ENCODE data around the gene ZNF618.

Gene ZNF618

DNA sequence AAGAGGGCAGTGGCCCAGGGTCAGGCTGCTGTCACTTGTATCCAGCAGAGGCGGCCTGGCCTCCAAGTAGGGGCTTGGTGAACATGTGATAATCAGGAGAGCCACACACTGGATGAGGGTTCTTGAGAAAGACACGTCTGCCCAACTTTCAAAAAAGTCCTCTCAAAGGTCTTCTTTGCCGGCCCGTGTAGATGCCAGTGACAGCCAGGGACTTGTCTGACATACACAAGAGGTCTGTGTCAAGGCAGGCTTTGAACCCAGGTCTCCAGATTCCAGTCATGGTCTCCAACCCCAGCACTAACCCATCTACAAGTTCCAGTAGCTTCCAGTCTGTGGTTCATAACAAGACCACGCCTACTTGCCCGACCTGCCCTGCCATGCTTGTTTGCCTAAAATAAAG is 209.9 kb downstream of the ZNF618 start:
- no peak for FAIRE-seq
- TF ChIP-seq, protein P1, sequence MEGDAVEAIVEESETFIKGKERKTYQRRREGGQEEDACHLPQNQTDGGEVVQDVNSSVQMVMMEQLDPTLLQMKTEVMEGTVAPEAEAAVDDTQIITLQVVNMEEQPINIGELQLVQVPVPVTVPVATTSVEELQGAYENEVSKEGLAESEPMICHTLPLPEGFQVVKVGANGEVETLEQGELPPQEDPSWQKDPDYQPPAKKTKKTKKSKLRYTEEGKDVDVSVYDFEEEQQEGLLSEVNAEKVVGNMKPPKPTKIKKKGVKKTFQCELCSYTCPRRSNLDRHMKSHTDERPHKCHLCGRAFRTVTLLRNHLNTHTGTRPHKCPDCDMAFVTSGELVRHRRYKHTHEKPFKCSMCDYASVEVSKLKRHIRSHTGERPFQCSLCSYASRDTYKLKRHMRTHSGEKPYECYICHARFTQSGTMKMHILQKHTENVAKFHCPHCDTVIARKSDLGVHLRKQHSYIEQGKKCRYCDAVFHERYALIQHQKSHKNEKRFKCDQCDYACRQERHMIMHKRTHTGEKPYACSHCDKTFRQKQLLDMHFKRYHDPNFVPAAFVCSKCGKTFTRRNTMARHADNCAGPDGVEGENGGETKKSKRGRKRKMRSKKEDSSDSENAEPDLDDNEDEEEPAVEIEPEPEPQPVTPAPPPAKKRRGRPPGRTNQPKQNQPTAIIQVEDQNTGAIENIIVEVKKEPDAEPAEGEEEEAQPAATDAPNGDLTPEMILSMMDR (IDR thresholded peaks at IDR 0.05; ENCODE audit: insufficient read depth, missing control alignments), result no peak
- DNase-seq (ENCODE audit: insufficient read length, low spot score), result no peak

DNA sequence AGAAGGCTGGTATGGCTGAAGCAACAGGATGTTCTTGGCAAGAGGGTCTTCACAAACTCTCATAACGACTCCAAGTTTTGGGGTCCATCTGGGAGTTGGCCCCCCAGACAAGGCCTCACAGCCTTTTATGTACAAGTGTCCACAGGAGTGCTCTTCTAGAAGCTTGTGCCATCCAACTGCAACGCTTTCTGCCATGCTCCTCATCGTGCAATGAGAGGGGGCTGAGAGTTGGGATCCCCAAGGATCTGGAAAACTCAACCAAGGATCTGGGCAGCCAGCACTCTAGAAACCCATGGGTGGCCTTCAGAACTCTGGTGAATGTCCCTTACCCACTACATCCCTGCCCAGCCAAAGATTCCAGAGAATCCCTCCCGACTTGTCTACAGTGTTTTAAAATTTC is 210.5 kb downstream of the ZNF618 start:
- DNase-seq (ENCODE audit: insufficient read length, low spot score) (no peak), FAIRE-seq (no peak)
- TF ChIP-seq, protein P1 (IDR thresholded peaks at IDR 0.05; ENCODE audit: insufficient read depth, missing control alignments), result no peak

DNA sequence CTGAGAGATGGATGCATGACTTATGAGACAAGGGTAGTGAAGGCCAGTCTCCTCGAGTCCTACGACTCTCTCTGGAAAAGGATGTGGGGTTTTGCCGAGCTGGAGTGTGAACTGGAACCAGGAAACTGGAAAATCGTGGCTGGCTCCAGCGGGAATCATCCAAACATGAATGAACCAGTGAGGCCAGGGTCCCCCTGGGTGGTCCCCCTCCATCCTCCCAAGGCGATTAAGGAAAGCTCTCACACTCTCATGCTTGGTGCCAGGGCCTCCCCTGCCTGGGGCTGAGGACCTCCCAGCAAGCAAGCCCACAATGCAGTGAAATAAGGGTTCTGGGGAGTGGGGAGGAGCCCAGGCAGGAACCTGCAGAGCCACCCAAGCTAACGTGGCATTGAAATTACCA is 211.6 kb downstream of the ZNF618 start:
- no peak for DNase-seq (ENCODE audit: insufficient read length, low spot score)
- FAIRE-seq, result no peak
- TF ChIP-seq, protein P1 (IDR thresholded peaks at IDR 0.05; ENCODE audit: insufficient read depth, missing control alignments), result no peak

DNA sequence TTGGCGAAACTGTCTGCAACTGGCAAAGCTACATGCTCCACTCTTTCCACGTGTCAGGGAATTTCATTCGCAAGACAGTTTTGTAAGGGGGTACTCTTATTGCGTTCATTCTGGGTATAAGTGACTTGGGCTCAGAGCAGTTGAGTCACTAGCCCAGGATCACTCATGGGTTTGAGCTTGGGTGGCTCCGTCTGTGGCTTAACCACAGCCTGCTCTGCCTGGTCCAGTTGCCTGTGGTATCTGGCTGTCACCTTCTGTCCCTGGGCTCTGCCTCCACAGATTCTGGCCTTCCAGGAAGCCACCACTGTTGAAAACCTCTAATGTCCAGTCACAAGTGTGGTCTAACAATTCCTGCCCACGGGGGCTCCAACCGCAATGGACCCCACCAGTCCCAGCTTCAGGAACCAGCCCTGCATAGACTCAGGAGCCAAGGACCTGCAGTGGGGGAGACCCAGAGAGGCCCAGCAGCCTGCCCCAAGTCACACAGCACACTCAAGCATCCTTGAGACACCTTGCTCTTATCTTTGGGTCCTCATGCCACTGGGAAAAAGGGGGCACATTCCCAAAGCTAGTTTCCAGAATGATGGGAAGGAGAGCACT is 212.6 kb downstream of the ZNF618 start:
- DNase-seq (ENCODE audit: insufficient read length, low spot score), result no peak
- no peak for FAIRE-seq
- TF ChIP-seq, protein P1 (IDR thresholded peaks at IDR 0.05; ENCODE audit: insufficient read depth, missing control alignments), result no peak

DNA sequence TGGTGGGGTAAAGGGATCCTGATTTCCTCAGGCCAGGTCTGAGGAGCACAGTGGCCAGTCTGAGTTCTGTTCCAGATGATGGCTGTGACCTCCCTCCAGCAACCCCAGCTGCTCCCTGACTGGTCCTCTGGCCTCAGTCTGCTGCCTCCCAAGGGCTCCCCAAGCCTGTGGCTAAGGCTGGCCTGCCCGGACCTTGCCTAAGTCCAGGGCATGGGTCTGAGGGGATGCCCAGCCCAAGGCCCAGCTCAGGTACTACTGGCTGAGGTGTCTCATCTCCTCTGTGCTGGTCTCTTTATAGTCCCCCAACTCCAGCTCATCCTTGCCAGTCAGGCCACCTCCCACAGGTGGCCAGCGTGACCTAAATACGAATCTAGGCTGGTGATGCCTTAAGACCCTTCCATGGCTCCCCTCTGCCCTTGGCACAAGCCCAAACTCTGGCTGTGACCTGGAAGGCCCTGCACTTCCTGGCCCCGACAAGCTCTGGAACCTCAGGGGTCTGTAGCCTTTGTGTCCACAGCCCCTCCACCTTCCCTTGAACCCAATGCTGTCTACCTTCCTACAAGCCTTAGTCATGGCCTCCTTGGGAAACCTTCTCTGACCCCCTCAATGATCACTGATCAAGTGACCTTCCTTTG is 213.2 kb downstream of the ZNF618 start:
- FAIRE-seq, result no peak
- DNase-seq (ENCODE audit: insufficient read length, low spot score), result no peak
- TF ChIP-seq, protein P1 (IDR thresholded peaks at IDR 0.05; ENCODE audit: insufficient read depth, missing control alignments), result no peak

DNA sequence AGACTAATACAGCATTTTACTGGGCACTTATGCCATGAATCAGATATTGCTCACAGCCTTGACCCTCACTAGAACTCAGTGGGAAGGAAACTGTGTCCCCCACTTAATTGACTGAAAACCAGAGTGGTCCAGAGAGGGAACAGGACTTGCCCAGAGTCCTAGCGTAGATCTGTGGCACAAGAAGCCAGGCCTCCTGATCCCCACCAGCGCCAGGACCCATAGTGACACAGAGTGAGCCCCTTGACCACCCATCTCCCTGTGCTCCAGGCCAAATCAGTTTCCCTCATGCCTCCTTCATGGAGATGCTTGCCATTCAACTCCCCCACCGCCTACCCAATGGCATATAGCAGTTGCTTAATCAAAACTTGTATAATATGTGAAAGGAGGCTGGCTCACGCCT is 214.7 kb downstream of the ZNF618 start:
- TF ChIP-seq, protein P1 (IDR thresholded peaks at IDR 0.05; ENCODE audit: insufficient read depth, missing control alignments), result no peak

DNA sequence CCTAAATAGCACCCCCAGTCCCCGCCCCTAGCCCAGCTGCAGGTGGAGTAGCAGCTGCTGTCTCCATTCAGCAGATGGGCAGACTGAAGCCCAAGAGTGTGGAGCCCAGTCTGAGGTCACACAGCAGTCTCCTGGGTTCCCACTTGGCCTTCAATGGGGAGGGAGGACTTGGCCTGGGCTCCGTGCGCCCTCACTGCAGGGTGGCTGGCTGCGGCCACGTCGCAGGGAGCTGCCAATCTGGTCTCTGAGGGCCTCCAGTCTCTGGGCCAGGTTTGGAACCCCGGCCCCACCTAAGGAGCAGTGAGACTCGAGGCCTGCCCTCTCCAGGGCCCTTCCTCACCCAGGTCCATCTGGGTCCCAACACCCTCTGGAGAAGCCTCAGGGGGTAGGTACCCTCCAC is 215.6 kb downstream of the ZNF618 start:
- FAIRE-seq (no peak), DNase-seq (ENCODE audit: insufficient read length, low spot score) (no peak)
- TF ChIP-seq, protein P1 (IDR thresholded peaks at IDR 0.05; ENCODE audit: insufficient read depth, missing control alignments), result no peak

More for the DNA sequence above, 214.7 kb downstream of the ZNF618 start:
- FAIRE-seq (no peak), DNase-seq (ENCODE audit: insufficient read length, low spot score) (no peak)
